GM21723 (cell line): Measurements from ENCODE around the gene MCM3AP.

ENCODE experiments used
- ATAC-seq: cut with Tn5 transposase; IDR thresholded peaks from one replicate; pipeline ENCODE4 v1.9.1; 2021; ENCODE audit warnings: mild to moderate bottlenecking, moderate library complexity; ENCODE audit not compliant: unreplicated experiment

MCM3AP gene

DNA sequence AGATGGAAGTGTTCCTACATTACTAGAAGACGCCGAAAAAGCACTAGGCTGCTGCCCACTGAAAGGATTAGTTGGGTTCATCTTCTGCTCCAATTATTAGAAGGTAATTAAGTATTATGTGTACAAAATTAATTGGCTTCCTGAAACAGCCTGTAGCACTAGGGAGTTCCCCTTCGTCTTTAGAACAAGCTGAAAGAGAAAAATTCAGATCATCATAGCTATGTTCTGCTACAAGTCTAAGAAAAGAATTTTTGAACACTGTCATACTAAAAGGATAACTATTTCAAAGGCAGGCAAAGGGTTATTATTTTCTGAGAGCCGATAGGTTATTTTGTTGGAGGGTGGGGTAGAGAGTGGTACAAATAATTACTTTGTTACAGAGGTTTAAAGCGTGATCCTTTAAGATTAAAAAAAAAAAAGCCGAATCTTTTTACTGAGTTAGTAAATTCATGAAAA lies at the start of gene MCM3AP:
MCM3AP (minus strand) TSS at position 406 of the 456 bp plus-strand sequence; CDS start at position 81, 325 bp downstream.
- no peak for ATAC-seq

- ATAC-seq: no peak
Observed at GRCh38 chr21:46334351-46335140, 49.1 kb upstream of the MCM3AP start.

DNA sequence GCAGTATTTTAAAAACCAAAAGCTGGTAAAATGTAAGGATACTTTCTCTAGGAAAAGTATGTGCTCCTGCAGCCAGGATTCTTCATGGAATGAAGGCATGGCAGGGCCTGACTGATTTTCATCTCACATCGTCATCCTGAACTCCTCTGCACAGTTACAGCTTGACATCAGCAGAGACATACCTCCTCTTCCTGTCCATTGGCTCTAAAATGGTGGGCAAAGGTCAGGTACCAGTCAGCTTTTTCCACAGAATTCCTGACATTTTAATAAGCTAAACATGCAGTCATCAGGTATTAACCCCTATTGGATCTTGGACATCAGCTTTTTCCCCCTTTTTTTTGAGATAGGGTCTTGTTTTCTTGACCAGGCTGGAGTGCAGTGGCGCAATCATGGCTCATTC lies 44.4 kb upstream of the MCM3AP start:
- ATAC-seq: no peak

DNA sequence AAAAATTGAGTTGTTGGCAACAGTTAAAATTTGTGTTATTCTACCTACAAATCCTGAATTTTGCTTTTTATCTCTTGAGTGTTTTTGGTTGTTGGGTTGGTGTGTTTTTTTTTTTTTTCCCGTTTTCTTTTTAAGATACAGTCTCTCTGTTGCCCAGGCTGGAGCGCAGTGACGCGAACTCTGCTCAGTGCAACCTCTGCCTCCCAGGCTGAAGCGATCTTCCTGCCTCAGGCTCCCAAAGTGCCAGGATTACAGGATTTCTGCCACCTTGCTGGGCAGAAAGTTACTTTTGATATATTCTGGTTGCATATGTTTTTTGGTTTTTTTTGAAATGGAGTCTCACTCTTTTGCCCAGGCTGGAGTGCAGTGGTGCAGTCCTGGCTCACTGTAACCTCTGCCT lies 42.7 kb upstream of the MCM3AP start:
- no peak for ATAC-seq

GRCh38 chr21:46327711-46328110 lies 42.3 kb upstream of the MCM3AP start:
- no peak for ATAC-seq

DNA sequence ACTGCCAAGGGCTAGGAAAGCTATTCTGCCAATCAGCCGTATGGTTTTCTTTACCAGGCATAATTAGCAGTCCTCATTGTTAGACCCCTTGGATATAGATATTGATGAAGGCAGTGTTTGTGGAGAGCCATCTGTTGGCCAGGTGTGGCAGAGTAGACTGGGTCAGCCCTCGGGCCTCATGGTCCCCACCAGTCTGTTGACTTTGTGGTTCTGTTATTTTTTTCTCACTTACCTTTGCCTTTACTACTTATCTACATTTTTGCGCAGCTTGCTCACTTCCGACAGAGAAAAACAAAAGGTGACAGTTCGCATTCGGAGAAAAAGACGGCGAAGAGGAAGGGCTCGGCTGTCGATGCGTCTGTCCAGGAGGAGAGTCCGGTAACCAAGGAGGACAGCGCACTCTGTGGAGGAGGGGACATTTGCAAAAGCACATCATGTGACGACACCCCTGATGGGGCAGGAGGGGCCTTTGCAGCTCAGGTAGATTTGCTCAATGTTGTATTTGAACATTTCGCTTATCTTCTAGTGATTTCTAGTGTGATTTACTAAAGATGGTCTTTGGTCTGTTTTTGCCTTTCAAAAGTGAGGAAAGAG lies 40.8 kb upstream of the MCM3AP start:
- no peak for ATAC-seq

- peak; percentile 5 for ATAC-seq
Observed at GRCh38 chr21:46325073-46325912, 39.9 kb upstream of the MCM3AP start.

GRCh38 chr21:46324390-46325072 lies 39.1 kb upstream of the MCM3AP start:
- peak; percentile 56 for ATAC-seq

- ATAC-seq: peak; percentile 71
Observed at GRCh38 chr21:46323710-46324389, 38.4 kb upstream of the MCM3AP start, which contains the start of the genes C21orf58 and PCNT. C21orf58 (minus strand) TSS chr21:46323870; CDS start chr21:46322738, 1,132 bp downstream. PCNT (plus strand) TSS chr21:46324156; CDS start chr21:46324229, 73 bp downstream.

DNA sequence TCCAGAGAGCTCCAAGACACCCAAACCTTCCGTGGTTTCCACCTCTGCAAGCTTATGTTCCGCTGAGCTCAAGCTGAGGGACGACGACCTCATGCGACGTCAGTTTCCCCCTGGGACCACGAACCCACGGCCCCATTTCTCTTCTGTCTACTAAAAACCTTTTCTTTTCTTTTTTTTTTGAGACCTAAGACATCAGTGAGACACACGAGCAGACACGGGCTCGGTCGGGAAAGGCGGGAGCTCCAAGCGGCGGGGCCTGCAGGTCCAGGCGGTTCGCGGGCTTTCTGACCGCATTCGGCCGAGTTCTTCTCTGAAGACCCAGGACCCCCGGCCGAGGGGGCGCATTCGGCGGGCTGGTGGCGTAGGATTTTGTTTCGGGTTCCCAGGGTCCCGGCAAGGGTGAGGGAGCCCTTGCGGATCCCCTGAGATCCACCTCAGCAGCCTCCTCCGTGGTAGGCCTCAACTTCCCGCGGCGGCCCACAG lies 37.9 kb upstream of the MCM3AP start:
- ATAC-seq: peak; percentile 5

DNA sequence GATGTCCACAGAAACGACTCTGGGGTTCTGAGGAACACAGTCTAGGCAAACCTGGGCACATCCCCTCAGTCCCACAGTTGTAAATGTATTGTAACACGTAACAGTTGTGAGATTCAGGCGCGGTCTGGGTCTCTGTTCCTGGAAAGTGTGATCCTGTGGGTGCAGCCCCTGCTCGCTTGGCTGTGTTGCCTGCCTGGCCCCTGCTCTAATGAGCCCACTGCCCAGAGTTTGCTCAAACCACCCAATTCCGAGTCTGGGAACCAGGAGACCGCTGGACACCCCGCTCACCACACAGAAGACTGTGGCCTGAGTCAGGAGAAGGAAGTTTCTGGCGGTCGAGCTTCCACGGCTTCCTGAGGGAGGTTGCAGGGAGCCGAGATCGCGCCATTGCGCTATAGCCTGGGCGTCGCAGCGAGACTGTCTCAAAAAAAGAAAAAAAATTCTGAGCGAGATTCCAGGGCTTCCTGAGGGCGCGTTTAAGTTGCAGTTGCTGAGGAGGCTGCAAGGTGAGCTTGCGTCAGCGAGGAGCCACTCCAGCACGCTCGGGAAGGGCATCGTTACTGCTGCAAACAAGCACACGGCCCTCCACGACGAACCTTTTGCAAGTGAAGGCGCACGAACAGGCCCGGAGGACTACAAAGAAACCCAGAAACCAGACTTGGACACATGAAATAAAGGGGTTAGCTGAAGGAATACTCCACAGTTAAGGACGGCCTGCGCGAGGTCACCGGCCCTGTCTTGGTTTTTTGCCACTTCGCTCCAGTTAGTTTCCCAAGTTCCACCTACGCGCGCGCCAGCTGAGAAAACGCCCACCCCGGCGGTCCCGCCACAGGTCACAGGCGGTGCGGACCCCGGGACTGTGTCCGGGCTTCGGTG lies 37.2 kb upstream of the MCM3AP start:
- ATAC-seq: no peak

DNA sequence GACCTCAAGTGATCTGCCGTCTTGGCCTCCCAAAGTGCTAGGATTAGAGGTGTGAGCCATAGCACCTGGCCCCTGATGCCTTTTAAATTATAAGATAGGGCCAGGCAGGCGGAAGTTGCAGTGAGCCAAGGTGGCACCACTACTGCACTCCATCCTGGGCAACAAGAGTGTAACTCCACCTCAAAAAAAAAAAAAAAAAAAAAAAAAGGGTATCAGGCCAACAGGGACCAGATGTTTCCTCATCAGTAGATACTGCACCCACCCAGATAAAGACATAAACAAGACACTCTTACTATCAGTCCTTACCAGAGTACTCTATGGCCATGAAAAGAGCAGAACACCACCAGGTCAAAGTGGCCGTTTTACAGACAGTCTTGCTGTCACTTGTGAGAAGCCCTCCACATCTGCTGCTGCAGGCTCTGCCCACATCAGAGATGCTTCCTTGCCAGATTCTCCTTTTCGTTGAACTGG lies 35.0 kb upstream of the MCM3AP start:
- ATAC-seq: no peak

GRCh38 chr21:46319186-46319585 lies 33.8 kb upstream of the MCM3AP start:
- no peak for ATAC-seq

GRCh38 chr21:46318464-46318845 lies 33.0 kb upstream of the MCM3AP start:
- no peak for ATAC-seq

DNA sequence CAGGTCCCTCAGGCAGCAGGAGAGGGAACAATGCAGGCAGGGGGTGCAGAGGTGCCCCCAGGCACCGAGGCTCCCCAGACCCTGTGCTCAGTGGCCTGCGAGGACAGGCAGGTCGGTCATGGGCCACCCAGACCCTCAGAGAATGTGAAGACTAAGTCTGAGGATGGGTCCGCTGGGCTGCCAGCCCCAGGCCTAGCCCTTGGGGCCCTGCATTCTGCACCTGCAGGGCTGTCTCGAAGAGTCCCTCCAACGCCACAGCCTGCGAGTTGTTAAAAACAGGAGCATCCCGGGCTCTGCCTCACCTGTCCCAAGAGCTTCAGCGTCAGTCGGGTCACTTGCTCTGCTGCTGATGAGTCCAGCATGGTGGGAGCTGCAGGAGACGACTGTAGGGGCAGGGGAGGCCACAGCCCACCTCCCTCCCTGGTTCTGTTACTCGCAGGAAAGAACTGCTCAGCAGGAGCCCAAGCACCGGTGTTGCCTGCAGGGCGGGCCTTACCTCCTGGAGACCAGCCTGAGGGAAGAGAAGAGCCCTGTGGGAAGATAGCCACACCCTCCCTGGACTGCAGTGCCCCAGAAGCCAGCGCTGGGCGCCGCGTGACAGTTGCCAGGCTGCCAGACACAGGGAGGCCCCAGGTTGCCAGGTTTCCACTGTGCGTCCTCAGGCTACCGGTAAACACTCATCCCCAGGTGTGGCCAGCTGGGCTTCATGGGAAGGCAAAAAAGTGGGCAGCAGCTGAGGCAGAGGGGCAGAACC lies 32.5 kb upstream of the MCM3AP start:
- no peak for ATAC-seq

DNA sequence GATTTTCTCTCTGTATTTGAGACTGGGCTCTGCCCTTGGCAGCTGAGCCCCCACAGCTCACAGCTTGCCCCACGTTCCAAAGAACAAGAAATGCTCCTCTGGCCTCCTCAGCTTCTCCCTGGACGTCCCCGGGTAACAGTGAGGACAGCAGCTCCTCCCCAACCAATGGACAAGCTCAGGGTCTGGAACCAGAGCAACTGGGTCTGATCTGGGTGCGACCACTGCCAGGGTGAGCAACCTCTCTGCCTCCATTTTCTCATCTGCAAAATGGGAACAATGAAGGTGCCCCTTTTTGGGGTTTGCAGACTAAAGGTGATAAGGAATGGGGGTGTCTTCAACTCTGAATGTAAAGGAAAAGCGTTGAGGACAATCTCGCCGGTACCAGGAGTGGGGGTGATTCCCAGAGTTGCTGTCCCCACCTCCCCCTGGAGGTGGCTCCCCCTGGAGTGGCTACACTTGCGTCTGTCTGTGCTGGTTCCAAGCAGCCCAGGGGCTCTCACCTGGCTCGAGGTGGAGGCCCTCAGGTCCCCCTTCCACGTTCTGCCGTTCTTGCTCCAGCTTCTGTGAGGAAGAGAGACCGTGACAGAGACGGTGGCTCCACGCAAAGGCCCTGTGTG lies 31.4 kb upstream of the MCM3AP start:
- no peak for ATAC-seq

GRCh38 chr21:46314441-46315020 lies 29.1 kb upstream of the MCM3AP start:
- no peak for ATAC-seq
